Activated CD8-positive, alpha-beta memory T cell treated with anti-CD3 and anti-CD28 coated beads for 1 hour (primary cell): ENCODE results near the gene ZBTB44.
A peak's percentile ranks its signal among the peaks of the same experiment; 100 is the strongest.
"Not testable (repeated sequence)": the region's sequence is repeated elsewhere in the genome, so short reads cannot be mapped to it uniquely, and the experiment has no call there.

ENCODE experiments used
- DNase-seq, 2 donors: peaks; one replicate each; pipeline ENCODE4 v3.0.0-alpha.2; 2020; ENCODE audit warnings: low read depth in 1 of 2; ENCODE audit errors: extremely low read depth in 1 of 2

ZBTB44 gene

GRCh38 chr11:130314750-130315285 is at the start of gene ZBTB44:
TSS of gene ZBTB44 (minus strand) at chr11:130314917. CDS start at chr11:130261873, 53,044 bp downstream.
- DNase-seq: peak; percentile 81 to 89

GRCh38 chr11:130359419-130359818 is 44.7 kb upstream of the ZBTB44 start:
- no peak for DNase-seq

GRCh38 chr11:130358398-130358797 is 43.7 kb upstream of the ZBTB44 start:
- no peak for DNase-seq

GRCh38 chr11:130347261-130347660 is 32.5 kb upstream of the ZBTB44 start:
- no peak for DNase-seq

- DNase-seq: no peak
Observed at GRCh38 chr11:130344841-130345240, 30.1 kb upstream of the ZBTB44 start.

- no peak for DNase-seq
Observed at GRCh38 chr11:130340671-130341319, 26.1 kb upstream of the ZBTB44 start.

GRCh38 chr11:130338667-130339066 is 23.9 kb upstream of the ZBTB44 start:
- no peak for DNase-seq

GRCh38 chr11:130337281-130338089 is 22.8 kb upstream of the ZBTB44 start:
- no peak for DNase-seq

GRCh38 chr11:130331397-130331796 is 16.7 kb upstream of the ZBTB44 start:
- DNase-seq: not testable (repeated sequence)

GRCh38 chr11:130330101-130330684 is 15.5 kb upstream of the ZBTB44 start:
- DNase-seq: no peak

- no peak for DNase-seq
Observed at GRCh38 chr11:130328420-130328819, 13.7 kb upstream of the ZBTB44 start.

- DNase-seq: no peak
Observed at GRCh38 chr11:130327716-130328115, 13.0 kb upstream of the ZBTB44 start.

- no peak for DNase-seq
Observed at GRCh38 chr11:130325691-130326090, 11.0 kb upstream of the ZBTB44 start.

- DNase-seq: no peak
Observed at GRCh38 chr11:130323452-130324450, 9.0 kb upstream of the ZBTB44 start.

GRCh38 chr11:130322126-130322525 is 7.4 kb upstream of the ZBTB44 start:
- no peak for DNase-seq

GRCh38 chr11:130318031-130318673 is 3.4 kb upstream of the ZBTB44 start:
- DNase-seq: no peak

GRCh38 chr11:130315354-130315970 is 745 bp upstream of the ZBTB44 start:
- DNase-seq: peak in 1 of 2 donors; percentile 25

GRCh38 chr11:130314184-130314749 is 450 bp downstream of the ZBTB44 start:
- DNase-seq: peak; percentile 5 to 44
